Measurements from ENCODE around the gene CATSPERB.
"Not testable (repeated sequence)": the region's sequence is repeated elsewhere in the genome, so short reads cannot be mapped to it uniquely, and the experiment has no call there.

Gene CATSPERB, protein sequence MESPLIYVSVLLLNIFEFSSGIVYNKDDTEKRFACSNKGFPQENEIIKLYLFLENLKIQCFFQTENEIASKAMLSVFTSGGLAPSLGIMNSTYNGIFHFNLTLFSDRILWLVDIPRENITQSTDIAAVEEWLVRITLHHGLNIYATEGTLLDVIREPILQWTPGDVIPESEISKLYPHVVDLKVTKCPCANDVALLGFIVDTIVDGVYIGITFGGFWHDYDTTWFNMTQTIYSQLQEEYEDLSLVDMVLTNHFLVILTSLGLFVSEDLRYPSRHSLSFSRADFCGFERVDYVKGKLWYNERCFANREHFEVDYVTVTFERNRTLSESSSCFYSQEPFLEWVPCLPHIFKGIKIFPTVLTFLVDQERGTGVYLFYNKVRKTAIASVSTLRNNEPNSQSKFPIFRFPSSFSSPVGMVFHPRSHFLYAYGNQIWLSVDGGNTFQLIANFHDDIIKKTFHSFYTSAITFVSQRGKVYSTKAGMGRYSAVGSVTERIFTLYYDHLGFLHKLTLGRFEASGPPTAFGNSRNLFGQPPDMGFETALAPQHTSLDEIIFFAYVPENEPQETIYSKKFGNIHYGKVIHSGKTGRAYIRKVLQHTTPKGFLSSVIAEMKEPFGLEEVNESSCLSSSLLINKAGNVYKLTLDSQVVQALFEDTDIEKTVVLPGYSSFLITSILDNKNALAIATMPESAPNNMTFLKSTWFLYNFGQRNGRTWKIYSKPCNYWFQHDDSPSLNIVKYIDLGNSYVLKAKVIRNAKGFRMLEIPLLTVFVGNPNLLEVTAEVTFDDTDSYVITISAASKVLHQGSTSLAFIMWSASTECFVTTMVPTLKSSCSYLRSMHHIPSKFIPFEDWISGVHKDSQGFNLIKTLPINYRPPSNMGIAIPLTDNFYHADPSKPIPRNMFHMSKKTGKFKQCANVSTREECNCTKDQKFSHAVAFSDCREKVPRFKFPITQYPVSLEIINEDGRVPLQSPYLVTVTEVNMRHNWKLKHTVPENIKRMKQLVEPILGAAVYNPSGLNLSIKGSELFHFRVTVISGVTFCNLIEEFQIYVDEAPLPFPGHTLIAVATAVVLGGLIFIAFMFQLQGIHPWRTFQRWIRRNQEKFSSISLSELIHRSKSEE

DNA sequence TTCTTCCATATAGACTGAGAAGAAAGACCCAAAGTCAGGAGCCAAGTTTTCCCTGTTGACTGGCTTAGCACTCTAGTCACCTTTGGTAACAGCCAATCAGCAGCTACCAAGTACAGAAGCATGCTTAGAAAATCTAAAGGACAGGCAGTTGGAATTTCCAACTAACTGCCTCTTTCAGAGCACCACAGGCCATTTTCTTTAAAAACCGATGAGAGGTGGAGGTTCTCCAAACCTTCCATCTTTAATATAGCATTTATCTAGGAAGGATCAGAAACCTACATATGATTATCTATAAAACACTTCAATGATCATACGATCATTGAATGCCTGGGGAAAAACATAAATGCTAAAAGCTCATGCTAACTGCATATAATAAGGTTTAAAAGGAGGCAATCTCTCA, at the start of gene CATSPERB:
CATSPERB (minus strand) TSS at position 101 of the 400 bp plus-strand sequence. CDS start 2,607 bp downstream, outside the sequence.
- DNase-seq = no peak

DNA sequence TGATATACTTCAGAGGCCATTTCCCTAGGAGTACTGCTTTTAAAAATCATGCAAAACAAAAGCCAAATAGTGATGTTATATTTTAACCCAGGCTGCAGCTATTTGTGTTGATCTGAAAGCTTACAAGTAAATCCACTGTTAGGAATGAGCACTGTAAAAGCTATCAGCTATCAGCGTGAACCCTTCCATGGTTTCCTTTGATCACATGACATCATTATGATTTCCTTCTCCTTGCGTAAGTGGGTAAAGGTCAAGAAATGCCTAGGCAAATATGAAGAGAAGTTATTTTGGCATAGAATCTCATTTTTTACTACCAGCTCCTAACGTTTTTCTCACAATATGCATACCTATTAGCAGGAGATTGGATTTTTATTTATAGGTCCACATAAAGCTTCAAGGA, 48.6 kb upstream of the CATSPERB start:
- DNase-seq = no peak

DNA sequence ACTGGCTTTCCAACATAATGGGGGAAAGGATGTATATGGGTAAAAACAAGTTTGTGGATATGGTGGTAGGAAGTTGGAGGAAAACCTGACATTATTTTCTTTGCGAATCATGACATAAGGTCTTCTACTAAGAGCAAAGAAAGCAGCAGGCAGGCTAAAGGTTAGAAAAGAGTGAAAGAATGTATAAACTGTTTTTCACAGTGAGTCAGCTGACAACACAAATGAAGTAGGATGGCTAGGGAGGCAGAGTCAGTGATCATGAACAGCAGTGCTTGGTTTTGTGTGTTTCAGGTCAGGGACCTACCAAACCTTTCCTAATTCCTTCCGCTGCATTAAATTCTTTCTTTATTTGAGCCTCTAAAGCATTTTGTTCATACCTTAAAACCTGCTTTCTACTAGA, 46.3 kb upstream of the CATSPERB start:
- DNase-seq = no peak

DNA sequence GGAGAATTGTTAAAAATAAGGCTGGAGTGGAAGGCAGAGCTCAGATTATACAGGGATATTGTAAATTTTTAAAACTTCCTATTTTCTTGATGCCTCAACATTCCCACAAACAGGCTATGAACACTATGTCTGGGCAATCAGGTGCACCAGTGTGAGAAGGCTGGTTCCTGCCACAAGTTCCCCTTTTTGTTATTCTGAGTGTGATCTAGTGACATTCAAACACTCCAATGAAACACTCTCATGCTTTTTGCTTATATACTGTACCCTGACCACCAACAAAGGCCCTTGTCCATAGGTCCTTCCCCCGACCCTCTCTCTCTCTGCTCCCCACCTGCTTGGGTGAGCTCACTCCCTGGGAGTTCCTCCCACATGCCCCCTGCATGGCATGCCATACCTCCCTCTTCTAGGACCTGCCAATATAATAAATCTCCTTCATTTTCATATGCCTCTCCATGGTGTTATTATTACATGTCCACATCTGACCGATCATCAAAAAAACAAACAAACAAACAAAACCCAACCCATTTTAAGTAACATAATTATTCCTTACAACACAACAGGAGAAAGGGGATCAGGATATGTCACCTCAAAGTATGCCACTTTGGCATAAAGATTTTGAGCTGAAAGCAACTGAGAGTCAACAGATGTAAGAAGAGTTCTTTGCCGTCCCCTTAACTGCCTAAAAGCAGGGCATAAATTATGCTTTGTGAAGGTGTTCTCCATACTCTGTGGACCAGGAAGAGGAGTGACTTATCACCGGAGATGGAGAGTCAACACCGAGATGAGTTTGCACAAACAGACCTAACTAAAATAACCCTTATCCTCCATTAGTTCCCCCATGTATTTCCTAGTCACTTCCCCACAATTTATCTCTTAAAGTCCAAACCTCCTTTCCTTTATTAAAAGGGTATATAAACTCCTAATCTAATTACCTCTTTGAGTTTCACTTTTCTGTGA, 42.5 kb upstream of the CATSPERB start:
- DNase-seq = no peak

DNA sequence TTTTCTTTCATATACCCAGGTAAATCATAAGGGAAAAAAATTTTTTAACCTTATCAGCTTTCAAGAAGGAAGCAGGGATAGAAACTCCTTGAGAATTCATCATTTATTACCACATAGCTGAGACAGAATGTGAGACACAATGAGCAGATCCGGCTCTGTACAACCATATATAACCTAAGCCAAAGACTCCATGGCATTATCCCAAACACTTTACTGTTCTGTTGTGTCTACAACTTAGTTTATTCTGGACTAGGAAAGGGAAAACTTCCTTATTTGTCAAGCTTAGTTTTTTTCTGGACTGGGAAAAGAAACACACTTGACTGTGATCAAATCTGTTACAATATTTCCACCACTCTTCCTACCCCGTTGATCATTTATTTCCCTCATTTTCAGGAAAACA, 38.3 kb upstream of the CATSPERB start:
- DNase-seq = no peak

DNA sequence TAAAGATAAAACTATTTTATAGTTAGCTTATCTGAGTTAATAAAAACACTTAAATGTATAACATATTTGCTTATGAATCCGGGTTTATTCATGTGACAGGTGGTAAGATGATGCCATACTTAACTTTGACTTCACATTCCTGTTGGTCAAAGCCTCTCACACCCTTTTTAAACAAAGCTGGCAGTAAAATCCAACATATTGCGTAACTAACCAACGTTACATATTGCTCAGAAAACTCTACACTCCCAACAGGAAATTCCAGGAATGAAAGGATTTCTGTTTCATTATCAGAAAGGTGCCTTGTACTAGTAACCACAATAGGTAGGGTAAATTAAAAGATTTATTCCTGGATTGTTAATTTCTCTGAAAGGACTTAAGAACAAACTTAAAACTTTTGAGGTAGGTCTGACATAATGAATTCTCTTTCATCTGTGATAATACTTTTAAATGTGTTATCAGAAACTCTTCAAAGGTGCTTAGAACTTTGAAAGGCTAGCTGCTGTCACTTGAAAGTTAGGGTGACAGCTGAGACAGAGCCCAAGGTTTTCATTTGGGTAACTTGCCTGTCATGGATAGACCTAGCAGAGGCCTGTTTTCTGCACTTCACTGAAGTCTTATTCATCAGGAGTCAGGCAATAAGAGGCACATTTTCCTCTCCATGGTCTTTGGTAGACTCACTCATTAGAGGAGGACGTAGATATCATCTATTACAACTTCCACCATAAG, 23.8 kb upstream of the CATSPERB start:
- DNase-seq = no peak

DNA sequence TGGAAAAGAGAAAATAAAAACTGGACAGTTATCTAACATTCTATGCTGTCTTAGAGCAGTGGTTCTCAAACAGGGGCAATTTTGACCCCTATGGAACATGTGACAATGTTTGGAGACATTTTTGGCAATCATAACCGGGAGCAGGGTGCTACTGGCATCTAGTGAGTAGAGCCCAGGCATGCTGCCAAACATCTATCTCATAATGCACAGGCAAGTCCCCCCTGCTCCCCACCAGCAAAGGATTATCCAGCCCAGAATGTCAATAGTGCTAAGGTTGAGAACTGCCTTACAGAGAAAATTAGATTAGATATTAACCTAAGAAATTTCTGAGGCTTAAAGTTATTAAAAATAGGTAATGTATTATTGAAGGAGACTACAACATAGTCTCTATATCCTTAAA, 22.9 kb upstream of the CATSPERB start:
- no peak for DNase-seq

DNA sequence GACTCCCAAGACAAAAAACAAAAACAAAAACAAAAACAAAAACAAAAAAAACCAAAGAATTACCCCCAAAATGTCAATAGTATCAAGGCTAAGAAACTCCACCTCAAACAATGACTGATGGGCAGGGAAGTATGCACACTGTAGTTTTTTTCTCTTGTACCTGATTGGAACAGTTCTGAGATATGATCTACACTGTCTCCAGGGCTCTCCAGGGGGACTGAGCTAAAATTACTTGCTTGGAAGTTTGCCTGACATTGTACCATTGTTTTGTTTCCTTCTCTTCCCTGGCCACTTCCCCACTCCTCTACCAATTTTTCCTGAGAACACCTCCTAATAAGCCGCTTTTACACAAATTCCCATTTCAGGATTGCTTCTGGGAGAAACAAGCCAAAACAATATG, 22.3 kb upstream of the CATSPERB start:
- DNase-seq = no peak

DNA sequence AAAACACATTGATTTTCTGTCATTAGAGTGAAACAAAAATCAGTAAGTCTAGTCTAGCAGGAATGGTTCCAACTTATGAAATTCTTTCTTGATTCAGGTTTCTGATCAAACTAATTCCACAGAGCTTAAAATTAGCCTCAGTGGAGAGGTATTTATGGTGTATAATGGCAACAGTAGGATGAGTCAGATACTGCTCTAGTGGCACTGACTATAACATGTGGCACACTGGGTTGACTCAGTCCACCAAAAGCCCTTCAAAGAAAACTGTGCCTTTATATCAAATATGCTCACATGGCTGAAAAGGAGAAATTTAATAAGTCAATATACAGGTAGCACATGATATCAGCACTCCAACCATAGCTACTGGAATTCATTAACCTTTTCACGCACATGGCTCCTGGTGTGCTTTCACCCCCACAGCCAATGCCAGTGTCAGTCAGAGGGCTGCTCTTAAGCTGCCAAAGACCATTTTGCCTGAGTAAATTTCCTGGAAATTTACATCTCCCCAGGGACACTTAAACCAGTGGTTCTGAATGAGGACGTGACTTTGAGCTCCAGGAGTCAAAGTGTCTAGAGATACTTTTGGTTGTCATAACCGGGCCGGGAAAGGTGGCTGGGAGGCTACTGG, 21.7 kb upstream of the CATSPERB start:
- no peak for DNase-seq

DNA sequence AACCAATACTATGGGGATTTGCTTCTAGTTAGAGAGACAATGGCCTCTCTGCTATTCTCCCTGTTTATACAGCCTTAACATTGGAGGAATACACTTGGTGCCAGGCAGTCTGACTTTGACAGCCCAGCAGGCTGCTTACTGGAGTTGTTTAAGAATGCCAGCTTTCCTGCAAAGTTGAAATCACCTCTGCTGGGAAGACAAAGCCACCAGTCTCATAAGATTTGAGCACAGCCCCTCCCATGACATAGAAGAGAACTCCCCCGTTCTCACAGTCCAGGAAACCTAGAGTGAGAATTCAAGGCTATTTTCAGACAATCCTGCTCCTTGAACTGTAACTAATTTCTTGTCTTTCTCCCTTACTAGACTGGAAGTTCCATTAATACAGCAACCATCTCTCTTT, 21.1 kb upstream of the CATSPERB start:
- no peak for DNase-seq

DNA sequence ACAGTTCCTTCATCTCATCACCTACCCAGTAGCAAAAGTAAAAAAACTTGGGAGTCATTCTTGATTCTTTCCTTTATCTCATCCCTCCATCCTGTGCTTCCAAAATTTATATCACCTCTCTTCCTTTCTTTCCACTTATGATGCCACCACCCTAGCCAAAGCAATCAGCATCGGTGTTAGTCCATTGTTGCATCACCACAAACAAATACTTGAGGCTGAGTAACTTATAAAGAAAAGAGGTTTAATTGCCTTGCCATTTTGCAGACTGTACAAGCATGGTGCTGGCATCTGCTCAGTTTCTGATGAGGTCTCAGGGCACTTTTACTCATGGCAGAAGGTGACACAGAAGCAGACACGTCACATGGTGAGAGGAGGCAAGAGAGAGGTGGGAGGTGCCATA, 19.8 kb upstream of the CATSPERB start:
- no peak for DNase-seq

DNA sequence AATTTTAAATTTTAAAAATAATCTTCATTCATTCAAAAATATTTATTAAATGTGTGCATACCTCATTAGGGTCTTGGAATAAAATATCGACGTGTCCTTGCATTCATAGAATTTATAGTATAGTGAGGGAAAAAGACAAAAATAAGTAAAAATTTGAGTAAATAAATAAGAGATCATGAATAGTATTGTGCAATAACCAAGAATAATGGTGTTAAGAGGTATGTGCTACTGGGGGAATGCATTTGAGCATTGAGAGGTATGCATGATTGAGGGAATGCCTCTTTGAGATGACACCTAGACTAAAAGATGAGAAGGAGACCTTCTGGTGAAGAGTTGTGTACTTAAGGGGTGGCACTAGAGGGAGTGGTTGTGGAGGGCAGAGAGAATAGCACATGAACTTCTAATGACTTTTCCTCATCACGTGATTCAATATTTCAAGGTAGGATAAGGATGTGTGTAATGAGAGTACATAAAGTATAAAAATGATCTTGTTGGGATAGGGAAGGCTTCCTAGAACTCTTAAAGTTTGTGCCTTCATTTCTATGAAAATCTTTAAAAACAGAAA, 18.8 kb upstream of the CATSPERB start:
- no peak for DNase-seq

DNA sequence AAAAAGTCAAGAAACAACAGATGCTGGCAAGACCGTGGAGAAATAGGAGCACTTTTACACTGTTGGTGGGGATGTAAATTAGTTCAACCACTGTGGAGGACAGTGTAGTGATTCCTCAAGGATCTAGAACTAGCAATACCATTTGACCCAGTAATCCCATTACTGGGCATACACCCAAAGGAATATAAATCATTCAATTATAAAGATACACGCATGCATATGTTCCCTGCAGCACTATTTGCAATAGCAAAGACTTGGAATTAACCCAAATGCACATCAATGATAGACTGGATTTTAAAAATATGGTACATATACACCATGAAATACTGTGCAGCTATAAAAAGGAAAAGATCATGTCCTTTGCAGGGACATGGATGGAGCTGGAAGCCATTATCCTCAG, 18.0 kb upstream of the CATSPERB start:
- no peak for DNase-seq

DNA sequence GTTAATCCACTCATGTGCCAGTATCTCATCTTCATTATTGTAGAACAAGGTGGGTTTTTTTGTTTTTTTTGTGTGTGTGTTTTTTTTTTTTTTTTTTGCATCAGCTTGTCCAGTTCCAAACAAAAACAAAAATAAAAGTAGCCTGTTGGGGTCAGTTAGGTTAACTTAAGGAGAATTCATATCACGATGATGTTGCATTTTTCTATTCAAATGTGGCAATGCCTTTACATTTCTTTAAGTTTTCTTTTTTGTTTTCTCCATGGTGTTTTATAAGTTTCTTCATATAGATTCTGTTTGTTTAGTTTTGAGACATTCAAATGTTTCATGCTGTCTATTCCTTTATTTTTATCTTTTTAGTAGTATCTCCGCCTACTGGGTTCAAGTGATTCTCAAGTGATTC, 16.2 kb upstream of the CATSPERB start:
- no peak for DNase-seq

DNA sequence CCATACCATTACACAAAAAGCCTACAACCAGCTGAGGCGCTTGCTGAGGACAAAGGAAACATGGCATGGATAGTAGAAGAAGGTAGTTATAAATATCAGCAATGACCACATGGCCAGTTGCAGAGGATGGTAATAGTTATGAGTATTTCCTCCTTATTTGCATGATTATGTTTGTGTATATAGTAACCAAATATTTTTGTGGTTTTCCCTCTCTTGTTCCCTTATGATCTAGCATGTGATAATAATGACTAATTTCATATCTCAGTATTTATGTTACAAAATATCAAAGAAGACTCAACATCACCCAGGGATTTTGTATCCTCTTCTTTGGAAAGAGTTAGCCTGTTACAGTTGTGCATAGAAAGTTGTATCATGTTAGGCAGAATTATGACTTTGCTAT, 13.5 kb upstream of the CATSPERB start:
- no peak for DNase-seq

DNA sequence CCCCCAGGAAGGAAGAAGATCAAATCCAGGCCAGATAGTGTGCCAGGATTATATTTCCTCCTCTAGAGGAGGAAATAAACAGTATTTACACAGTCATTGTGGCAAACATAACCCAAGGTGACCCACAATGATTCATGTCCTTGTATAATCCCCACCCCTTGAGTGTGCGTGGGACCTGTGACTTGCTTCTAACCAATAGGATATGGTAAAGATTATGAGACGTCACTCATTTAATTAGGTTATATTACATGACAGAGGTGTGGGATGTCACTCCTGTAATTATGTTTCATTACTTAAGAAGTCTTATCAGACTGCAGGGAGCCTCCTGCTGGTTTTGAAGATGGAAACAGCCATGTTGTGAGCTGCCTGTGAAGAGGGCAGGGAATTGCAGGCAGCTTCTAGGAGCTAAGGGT, 12.2 kb upstream of the CATSPERB start:
- no peak for DNase-seq

DNA sequence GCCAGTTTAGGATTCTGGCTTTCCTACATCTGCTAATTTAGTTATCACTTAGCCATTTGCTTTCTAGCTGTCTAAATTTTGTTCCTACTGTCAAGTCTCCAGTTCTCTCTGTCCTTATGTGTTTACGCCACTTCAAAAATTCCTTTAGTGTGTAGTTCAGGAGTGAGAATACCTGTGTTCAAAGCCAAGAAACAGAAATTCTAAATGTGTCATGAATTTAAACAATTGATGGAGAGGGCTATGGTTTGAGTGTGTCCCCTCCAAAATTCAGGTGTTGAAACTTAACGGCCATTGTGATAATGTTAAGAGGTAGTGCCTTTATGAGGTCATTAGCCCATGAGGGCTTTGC, 11.4 kb upstream of the CATSPERB start:
- DNase-seq = no peak

DNA sequence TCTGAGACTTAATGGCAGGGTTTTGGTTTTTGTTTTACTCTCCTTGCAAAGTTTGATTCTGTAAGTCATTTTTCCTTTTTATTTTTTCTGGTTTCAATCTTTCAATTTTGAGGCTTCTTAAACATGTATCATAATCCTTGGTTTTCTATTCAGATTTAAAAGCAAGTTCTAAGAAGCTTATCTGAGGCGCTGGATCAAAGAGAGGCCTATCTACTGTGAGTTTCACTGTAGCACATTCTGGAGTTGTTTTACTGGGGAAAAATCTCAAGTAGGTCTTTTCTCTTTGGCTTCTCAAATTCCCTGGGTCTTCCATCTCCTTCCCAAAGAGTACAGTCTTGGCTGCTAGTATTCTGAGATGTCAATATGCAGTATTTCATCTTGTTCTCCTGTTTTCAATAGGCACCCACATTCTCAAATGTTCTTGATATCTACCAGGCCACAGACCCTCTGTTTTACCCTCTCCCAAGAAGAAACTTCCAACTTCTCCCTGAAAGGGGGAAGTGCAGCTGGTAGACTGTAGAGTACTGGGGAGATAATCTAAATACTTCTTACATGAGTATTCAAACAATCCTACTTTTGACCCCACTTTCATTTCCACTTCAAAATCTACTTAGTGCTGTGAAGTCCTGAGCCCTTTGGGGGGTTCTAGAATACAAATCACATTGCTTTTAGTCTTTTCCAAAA, 10.9 kb upstream of the CATSPERB start:
- DNase-seq = no peak

DNA sequence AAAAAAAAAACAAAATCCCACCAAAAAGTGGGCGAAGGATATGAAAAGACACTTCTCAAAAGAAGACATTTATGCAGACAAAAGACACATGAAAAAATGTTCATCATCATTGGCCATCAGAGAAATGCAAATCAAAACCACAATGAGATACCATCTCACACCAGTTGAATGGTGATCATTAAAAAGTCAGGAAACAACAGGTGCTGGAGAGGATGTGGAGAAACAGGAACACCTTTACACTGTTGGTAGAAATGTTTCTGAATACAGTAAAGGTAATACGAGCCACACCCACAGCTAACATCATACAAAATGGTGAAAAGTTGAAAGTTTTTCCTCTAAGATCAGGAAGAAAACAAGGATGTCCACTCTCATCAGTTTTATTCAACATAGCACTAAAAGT, 8.0 kb upstream of the CATSPERB start:
- not testable (repeated sequence) for DNase-seq

DNA sequence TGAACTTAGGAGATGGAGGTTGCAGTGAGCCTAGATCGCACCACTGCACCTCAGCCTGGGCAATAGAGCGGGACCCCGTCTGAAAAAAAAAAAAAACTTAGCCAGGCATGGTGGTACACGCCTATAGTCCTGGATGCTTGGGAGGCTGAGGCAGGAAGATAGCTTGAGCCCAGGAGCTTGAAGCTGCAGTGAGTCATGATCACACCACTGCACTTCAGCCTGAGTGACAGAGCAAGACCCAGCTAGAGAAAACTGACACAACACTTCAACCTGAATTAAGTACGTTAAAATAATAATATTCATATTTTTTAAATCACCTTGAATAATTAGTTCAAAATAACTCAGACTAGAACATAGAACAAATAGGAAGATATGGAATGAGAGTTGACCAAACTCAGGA, 5.7 kb upstream of the CATSPERB start:
- no peak for DNase-seq
